Stimulated activated CD8-positive, alpha-beta memory T cell treated with anti-CD3 and anti-CD28 coated beads, Interleukin-7, amount 100 ng/mL, for 1 hour (primary cell): Measurements from ENCODE around the gene NDUFV1.

ENCODE experiments used
- DNase-seq, 2 donors: peaks; one replicate each; pipeline ENCODE4 v3.0.0-alpha.2; 2020; ENCODE audit warnings: low read depth in 2 of 2

The NDUFV1 gene

GRCh38 chr11:67640758-67641337, 34.1 kb downstream of the NDUFV1 start:
- DNase-seq = no peak

GRCh38 chr11:67641338-67642172, 34.8 kb downstream of the NDUFV1 start:
- DNase-seq = no peak

- DNase-seq = no peak
These were observed 35.7 kb downstream of the NDUFV1 start for GRCh38 chr11:67642173-67643120.

GRCh38 chr11:67644042-67644441, 37.3 kb downstream of the NDUFV1 start:
- DNase-seq = no peak

- DNase-seq = no peak
These were observed 38.0 kb downstream of the NDUFV1 start for GRCh38 chr11:67644472-67645418.

- DNase-seq = no peak
These were observed 39.1 kb downstream of the NDUFV1 start for GRCh38 chr11:67645521-67646461.

GRCh38 chr11:67646535-67647336, 40.0 kb downstream of the NDUFV1 start:
- DNase-seq = no peak

- no peak for DNase-seq
These were observed 40.7 kb downstream of the NDUFV1 start for GRCh38 chr11:67647471-67647870.

- no peak for DNase-seq
These were observed 41.5 kb downstream of the NDUFV1 start for GRCh38 chr11:67648140-67648795.

- no peak for DNase-seq
These were observed 42.3 kb downstream of the NDUFV1 start for GRCh38 chr11:67648796-67649613.

- DNase-seq = no peak
These were observed 43.1 kb downstream of the NDUFV1 start for GRCh38 chr11:67649634-67650510.

GRCh38 chr11:67651976-67652781, 45.4 kb downstream of the NDUFV1 start:
- DNase-seq = no peak

- DNase-seq = no peak
These were observed 46.5 kb downstream of the NDUFV1 start for GRCh38 chr11:67652965-67653845.

GRCh38 chr11:67654225-67654624, 47.5 kb downstream of the NDUFV1 start:
- DNase-seq = no peak
